B cell (primary cell): ENCODE measurements around the gene ZNRF2. TPM values are rescaled to one million over a fixed set of nuclear protein-coding genes. Genes with fewer than 3 reads are reported as not detected.

ENCODE experiments used
- ATAC-seq: fragments of 200-7000 bp; cut with Tn5 transposase; one replicate; pipeline ENCODE4 v1.10.0; 2021; ENCODE audit warnings: low read depth, mild to moderate bottlenecking, moderate number of reproducible peaks, moderate library complexity
- CTCF ChIA-PET: fragments of 350-600 bp; sonication (Branson Sonifier 250); formaldehyde crosslinking; loops from one replicate; lab custom pipeline; 2021; ENCODE audit warnings: antibody characterized with exemption, inconsistent platforms; lab: Charles Lee
- POLR2A ChIA-PET: fragments of 350-600 bp; sonication (Branson Sonifier 250); formaldehyde crosslinking; loops from one replicate; lab custom pipeline; 2021; ENCODE audit warnings: antibody characterized with exemption; lab: Charles Lee
- DNase-seq: peaks from one replicate; pipeline ENCODE4 v3.0.0; 2013
- H2AFZ ChIP-seq: 2 replicates; pipeline ENCODE4 v1.6.1; 2012; ENCODE audit warnings: mild to moderate bottlenecking, low read depth, low read length; ENCODE audit not compliant: insufficient read depth, poor library complexity, severe bottlenecking
- H3K27ac ChIP-seq, 2 donors: 1 replicate in 1 of 2; 2 replicates in 1 of 2; pipeline ENCODE4 v1.5.1; 2012 to 2013; ENCODE audit warnings: low read length in 2 of 2, mild to moderate bottlenecking in 2 of 2, moderate library complexity in 1 of 2
- H3K27me3 ChIP-seq, 4 experiments: fragments of 200-600 bp in 1 of 4; sonication (generic) in 1 of 4; replicated peaks in 1 of 4; 1 replicate in 2 of 4; 2 replicates in 2 of 4; pipeline versions ENCODE4 v1.6.1 to v1.7.0; 2013 to 2016; ENCODE audit warnings: low read length in 3 of 4, mild to moderate bottlenecking in 2 of 4, mixed read lengths in 1 of 4, moderate library complexity in 1 of 4; ENCODE audit not compliant: insufficient read depth in 4 of 4, control insufficient read depth in 3 of 4; ENCODE audit errors: control extremely low read depth in 1 of 4
- H3K36me3 ChIP-seq, 2 experiments: replicated peaks in 1 of 2; 1 replicate in 1 of 2; 2 replicates in 1 of 2; pipeline versions ENCODE4 v1.6.1 to v1.7.1; 2013; ENCODE audit warnings: low read length in 1 of 2; ENCODE audit not compliant: insufficient read depth in 2 of 2, control insufficient read depth in 1 of 2; ENCODE audit errors: control extremely low read depth in 1 of 2, extremely low read depth in 1 of 2
- H3K4me1 ChIP-seq, 2 donors: fragments of 200-600 bp in 1 of 2; sonication (generic) in 1 of 2; 1 replicate in 1 of 2; 2 replicates in 1 of 2; pipeline versions ENCODE4 v1.5.1 to v1.6.1; 2013 to 2017; ENCODE audit warnings: low read length in 2 of 2; ENCODE audit not compliant: control insufficient read depth in 2 of 2, insufficient read depth in 2 of 2
- H3K4me2 ChIP-seq: replicated peaks from 2 replicates; pipeline ENCODE3; 2012; ENCODE audit warnings: mild to moderate bottlenecking, low read depth, low read length; ENCODE audit not compliant: poor library complexity, severe bottlenecking
- H3K4me3 ChIP-seq, 5 experiments: fragments of 200-600 bp in 1 of 5; sonication (generic) in 1 of 5; 1 replicate in 3 of 5; 2 replicates in 2 of 5; pipeline versions ENCODE4 v1.5.1 to v1.7.0; 2011 to 2016; ENCODE audit warnings: low read length in 4 of 5, mild to moderate bottlenecking in 4 of 5, low read depth in 2 of 5, control low read depth in 1 of 5, moderate library complexity in 1 of 5; ENCODE audit not compliant: insufficient read depth in 1 of 5; ENCODE audit errors: control extremely low read depth in 1 of 5, extremely low read depth in 1 of 5
- H3K79me2 ChIP-seq: fragments of 200-600 bp; sonication (generic); one replicate; pipeline ENCODE4 v1.6.0; 2016; ENCODE audit warnings: low read length; ENCODE audit not compliant: control insufficient read depth, insufficient read depth
- H3K9ac ChIP-seq: fragments of 200-600 bp; sonication (generic); 2 replicates; pipeline ENCODE4 v1.6.1; 2017; ENCODE audit warnings: mild to moderate bottlenecking, low read length, moderate library complexity
- H3K9me3 ChIP-seq, 3 donors: one replicate each; pipeline versions ENCODE4 v1.6.1 to v1.7.1; 2013; ENCODE audit warnings: low read length in 2 of 3; ENCODE audit not compliant: control insufficient read depth in 2 of 3, insufficient read depth in 1 of 3; ENCODE audit errors: control extremely low read depth in 1 of 3
- H4K20me1 ChIP-seq: 2 replicates; pipeline ENCODE4 v1.6.0; 2012; ENCODE audit warnings: mild to moderate bottlenecking, low read length; ENCODE audit not compliant: insufficient read depth, control insufficient read depth, poor library complexity, severe bottlenecking
- H3K27ac Mint-ChIP-seq: one replicate; pipeline ENCODE4 v1.8.0; 2021; ENCODE audit warnings: mixed read lengths
- H3K27me3 Mint-ChIP-seq: one replicate; pipeline ENCODE4 v1.8.0; 2021; ENCODE audit warnings: mixed read lengths
- H3K4me1 Mint-ChIP-seq: one replicate; pipeline ENCODE4 v1.8.0; 2021; ENCODE audit warnings: mixed read lengths
- H3K4me3 Mint-ChIP-seq: one replicate; pipeline ENCODE4 v1.8.0; 2021; ENCODE audit warnings: mixed read lengths
- H3K9me3 Mint-ChIP-seq: one replicate; pipeline ENCODE4 v1.8.0; 2022; ENCODE audit warnings: mixed read lengths; ENCODE audit not compliant: insufficient read depth
- EZH2 ChIP-seq: IDR thresholded peaks from 2 replicates; pipeline ENCODE4 v1.6.1; 2012; ENCODE audit warnings: borderline replicate concordance, low read depth, mild to moderate bottlenecking, moderate library complexity, low read length; ENCODE audit not compliant: insufficient read depth, poor library complexity, severe bottlenecking
- WGBS: methylation state at CpG from one replicate; pipeline ENCODE4 v1.1.5; 2013; ENCODE audit warnings: missing lambda C conversion rate; ENCODE audit not compliant: insufficient coverage; 5-methylcytosine and 5-hydroxymethylcytosine counted together
- intact Hi-C: fragments of 100-400 bp; cut with micrococcal nuclease; formaldehyde crosslinking; loops from one replicate; pipeline ENCODE4 v1.10.0; 2022
- polyA plus RNA-seq: library from polyadenylated mRNA; depleted of rRNA; stranded (reverse); fragments of >200 nt; gene quantifications from 2 replicates; pipeline ENCODE4 v1.2.3, GENCODE V29; 2012
- total RNA-seq, 2 donors: library from RNA; stranded (reverse); fragments of 120-200 nt in 1 of 2; gene quantifications; 1 replicate in 1 of 2; 2 replicates in 1 of 2; pipeline versions ENCODE4 v1.2.3 to v1.2.4, GENCODE V29; 2013 to 2022
- TF ChIP-seq, protein P1 (sequence below): fragments of 200-600 bp; IDR thresholded peaks from one replicate; pipeline ENCODE4 v1.8.0; 2022; ENCODE audit warnings: antibody characterized with exemption, mild to moderate bottlenecking

ZNRF2 gene
- total and polyA plus RNA-seq, 2 donors (not counting 1 experiment from before 2014, with no cell fraction given) = 6.4 to 32.0 TPM

DNA sequence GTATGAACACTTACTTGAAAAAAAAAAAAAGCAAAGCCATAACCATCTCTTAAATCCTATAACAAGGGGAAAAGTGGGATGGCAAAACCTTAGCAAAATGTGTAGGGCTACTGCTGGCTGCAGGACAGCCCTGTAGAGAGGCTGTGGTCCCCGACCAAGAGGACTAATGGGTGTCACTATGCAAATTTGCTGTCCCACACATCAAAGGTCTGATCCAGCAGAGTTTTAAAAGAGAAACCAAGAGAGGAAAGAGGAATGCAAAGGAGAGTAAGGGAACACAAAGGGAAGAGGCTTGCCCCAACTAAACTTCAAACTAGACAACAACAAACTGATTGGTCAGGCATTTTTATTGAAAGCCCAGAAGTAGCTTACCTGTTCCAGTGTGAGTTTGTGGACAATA lies 3.1 kb upstream of the ZNRF2 start:
- ChIA-PET CTCF (interaction anchor here (0.6 to 9.4 kb wide), 3 partner anchors 8 to 132 kb away, joined by 3 to 89 read pairs (median 3); no protein-coding TSS in a partner anchor), POLR2A (no interaction called here)
- Histone ChIP-seq H3K9ac (no peak overlapping the region), H3K27me3 (no peaks in the 10 kb centered on the region), H3K4me2 (no peak overlapping the region), H3K79me2 (peaks cover 39% of the 10 kb centered on the region), H2AFZ (no peak overlapping the region), H4K20me1 (no peaks in the 10 kb centered on the region), H3K4me3 (no peak overlapping the region), H3K4me1 (peaks cover 13 to 16% of the 10 kb centered on the region in 2 donors), H3K36me3 (peaks cover 0 to 5% of the 10 kb centered on the region in 2 experiments), H3K9me3 (peaks cover 0 to 2% (median 0%) of the 10 kb centered on the region in 3 donors), H3K27ac (no peak overlapping the region)
- H3K9me3 Mint-ChIP-seq = no peaks in the 10 kb centered on the region
- no peaks in the 10 kb centered on the region for H3K27me3 Mint-ChIP-seq
- DNase-seq (no peak), ATAC-seq (no peak)
- H3K4me1 Mint-ChIP-seq = peaks cover 27% of the 10 kb centered on the region
- TF ChIP-seq, protein P1, sequence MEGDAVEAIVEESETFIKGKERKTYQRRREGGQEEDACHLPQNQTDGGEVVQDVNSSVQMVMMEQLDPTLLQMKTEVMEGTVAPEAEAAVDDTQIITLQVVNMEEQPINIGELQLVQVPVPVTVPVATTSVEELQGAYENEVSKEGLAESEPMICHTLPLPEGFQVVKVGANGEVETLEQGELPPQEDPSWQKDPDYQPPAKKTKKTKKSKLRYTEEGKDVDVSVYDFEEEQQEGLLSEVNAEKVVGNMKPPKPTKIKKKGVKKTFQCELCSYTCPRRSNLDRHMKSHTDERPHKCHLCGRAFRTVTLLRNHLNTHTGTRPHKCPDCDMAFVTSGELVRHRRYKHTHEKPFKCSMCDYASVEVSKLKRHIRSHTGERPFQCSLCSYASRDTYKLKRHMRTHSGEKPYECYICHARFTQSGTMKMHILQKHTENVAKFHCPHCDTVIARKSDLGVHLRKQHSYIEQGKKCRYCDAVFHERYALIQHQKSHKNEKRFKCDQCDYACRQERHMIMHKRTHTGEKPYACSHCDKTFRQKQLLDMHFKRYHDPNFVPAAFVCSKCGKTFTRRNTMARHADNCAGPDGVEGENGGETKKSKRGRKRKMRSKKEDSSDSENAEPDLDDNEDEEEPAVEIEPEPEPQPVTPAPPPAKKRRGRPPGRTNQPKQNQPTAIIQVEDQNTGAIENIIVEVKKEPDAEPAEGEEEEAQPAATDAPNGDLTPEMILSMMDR = no peak
- TF ChIP-seq EZH2 = no peak
- WGBS = no CpG with 5 or more reads among the region's 1 CpG
- intact Hi-C loops = loop anchor here (5.0 kb wide), 1 partner anchor 119 kb away; no protein-coding TSS in a partner anchor
- no peak overlapping the region for H3K4me3 Mint-ChIP-seq
- H3K27ac Mint-ChIP-seq = no peak overlapping the region

- Mint-ChIP-seq H3K4me3 (no peak overlapping the region), H3K27me3 (no peaks in the 10 kb centered on the region), H3K4me1 (peaks cover 32% of the 10 kb centered on the region), H3K9me3 (no peaks in the 10 kb centered on the region), H3K27ac (no peak overlapping the region)
- ChIA-PET CTCF (interaction anchor here (0.8 kb wide), 1 partner anchor 9 kb away, joined by 3 read pairs; no protein-coding TSS in a partner anchor), POLR2A (no interaction called here)
- H3K36me3 ChIP-seq = peaks cover 0 to 5% of the 10 kb centered on the region in 2 experiments
- no peak overlapping the region for H3K9ac ChIP-seq
- peaks cover 18 to 21% of the 10 kb centered on the region in 2 donors for H3K4me1 ChIP-seq
- 100% methylated on average over 2 of the region's 2 CpGs for WGBS
- H3K27me3 ChIP-seq = no peaks in the 10 kb centered on the region
- H4K20me1 ChIP-seq = peaks cover 4% of the 10 kb centered on the region
- no peak overlapping the region for H3K4me3 ChIP-seq
- no peak overlapping the region for H3K27ac ChIP-seq
- intact Hi-C loops = loop anchor here (5.0 kb wide), 1 partner anchor 119 kb away; no protein-coding TSS in a partner anchor
- TF ChIP-seq, protein P1 = no peak
- TF ChIP-seq EZH2 = no peak
- H3K79me2 ChIP-seq = peaks cover 44% of the 10 kb centered on the region
- H2AFZ ChIP-seq = no peak overlapping the region
- no peak overlapping the region for H3K4me2 ChIP-seq
- peaks cover 0 to 5% (median 0%) of the 10 kb centered on the region in 3 donors for H3K9me3 ChIP-seq
- ATAC-seq (no peak), DNase-seq (no peak)
These were observed 2.6 kb upstream of the ZNRF2 start for GRCh38 chr7:30281791-30282190.
